Measurements from ENCODE around the gene DYNC1LI1. TPM values are rescaled to one million over a fixed set of nuclear protein-coding genes. Genes with fewer than 3 reads are reported as not detected.

DYNC1LI1 gene
- total and polyA plus RNA-seq, 2 of the 4 experiments (the other 2 are of a cell fraction): 25.2 to 30.8 TPM

DNA sequence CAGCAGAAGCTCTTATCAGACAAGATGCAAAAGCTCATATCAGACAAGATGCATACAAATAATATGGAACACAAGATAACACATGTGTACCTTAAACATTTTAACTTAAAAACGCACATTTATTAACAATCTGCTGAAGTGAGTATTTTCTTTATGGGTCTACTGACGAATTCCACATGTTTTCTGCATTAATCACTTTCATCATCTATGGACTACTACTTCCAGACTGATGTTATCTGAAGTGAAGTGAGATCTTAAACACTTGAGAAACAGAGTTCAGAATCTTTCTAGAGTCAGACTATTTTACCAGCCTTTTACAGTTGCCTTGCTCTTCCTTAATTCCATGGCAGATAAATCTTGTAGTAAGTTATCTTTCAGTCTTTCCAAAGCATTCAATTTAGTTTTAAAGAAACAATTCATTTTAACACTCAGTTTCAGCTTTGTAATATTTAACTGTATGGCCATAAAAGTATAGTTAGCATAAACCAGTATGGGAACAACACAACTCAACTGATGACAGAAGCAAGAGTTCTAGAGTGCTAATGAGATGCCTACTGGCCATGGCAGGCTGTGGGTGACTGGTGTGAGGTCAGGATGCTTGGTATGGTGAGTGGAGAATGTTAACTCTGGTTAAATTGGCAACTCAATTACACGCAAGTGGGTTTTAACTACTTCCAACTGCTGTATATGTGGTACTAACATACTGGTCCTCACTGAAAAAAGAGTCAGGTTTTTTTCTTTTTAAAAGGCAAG lies 77.8 kb downstream of the DYNC1LI1 start:
- Histone ChIP-seq H3K4me3 (ENCODE audit: insufficient read depth, low read depth, low read length) (no peak overlapping the region), H2AK5ac (ENCODE audit: low read depth, low read length) (no peak overlapping the region), H3K9me3 (ENCODE audit: control insufficient read depth, insufficient read depth, low read length) (no peaks in the 10 kb centered on the region), H3K27me3 (ENCODE audit: control insufficient read depth, insufficient read depth, low read length) (no peaks in the 10 kb centered on the region), H3K9me1 (ENCODE audit: insufficient read depth, low read length) (peaks cover 15% of the 10 kb centered on the region), H2BK20ac (ENCODE audit: low read depth, low read length) (no peak overlapping the region), H4K5ac (ENCODE audit: low read depth, low read length) (no peak overlapping the region), H2BK120ac (ENCODE audit: low read depth, low read length) (no peak overlapping the region), H3K79me1 (ENCODE audit: low read depth in 1 of 2, low read length in 2 of 2) (peaks cover 35 to 53% of the 10 kb centered on the region in 2 experiments), H4K91ac (ENCODE audit: insufficient read depth, low read depth, low read length) (no peak overlapping the region), H2BK15ac (ENCODE audit: low read depth, low read length) (no peak overlapping the region), H3K4me2 (ENCODE audit: low read depth, low read length) (peak overlapping the region; percentile 38; the same call in 1 of the 2 replicates), H3K18ac (ENCODE audit: low read depth, low read length) (peak overlapping the region; percentile 34; the same call in 1 of the 2 replicates), H4K20me1 (ENCODE audit: insufficient read depth, low read length) (peaks cover 30% of the 10 kb centered on the region), H3K4ac (ENCODE audit: low read depth, low read length) (no peak overlapping the region; the same call in 1 of the 2 replicates), H3K9ac (ENCODE audit: low read depth, low read length) (no peak overlapping the region), H3K56ac (ENCODE audit: extremely low read depth, insufficient read depth, low read length) (no peak overlapping the region), H3K14ac (replicated peaks; ENCODE audit: low read depth, low read length) (peak overlapping the region; percentile 54; the same call in 1 of the 2 replicates), H4K8ac (ENCODE audit: low read depth in 2 of 2, low read length in 2 of 2) (no peak overlapping the region), H2AK9ac (replicated peaks; ENCODE audit: low read depth, low read length, poor library complexity) (no peak overlapping the region), H3K27ac (ENCODE audit: insufficient read depth, low read length) (no peak overlapping the region), H3K36me3 (ENCODE audit: control insufficient read depth, insufficient read depth, low read length) (0 out of 2 replicates have a peak, but pooled peaks cover 3% of the 10 kb centered on the region), H2AFZ (replicated peaks; ENCODE audit: low read length, poor library complexity) (no peak overlapping the region), H2BK5ac (ENCODE audit: low read depth, low read length, poor library complexity, severe bottlenecking) (no peak overlapping the region), H3K4me1 (ENCODE audit: control insufficient read depth, insufficient read depth, low read length) (peaks cover 9% of the 10 kb centered on the region), H3K23ac (ENCODE audit: low read depth, low read length) (0 out of 2 replicates have a peak overlapping the region, but pooled peaks have one; percentile 45)
- ChIA-PET CTCF (interaction anchor here (1.7 kb wide), 1 partner anchor 9 kb away, joined by 5 read pairs; no protein-coding TSS in a partner anchor), POLR2A (ENCODE audit: unreplicated experiment) (no interaction called here)
- in situ Hi-C loops (cut with MboI; ENCODE audit: low sequenced_read_pairs) (no loop called here), intact Hi-C loops (cut with micrococcal nuclease) (loop anchor here (1.0 kb wide), 1 partner anchor 8 kb away; no protein-coding TSS in a partner anchor), dilution Hi-C loops (cut with HindIII; ENCODE audit: low sequenced_read_pairs, unreplicated experiment) (no loop called here)
- DNase-seq: peak; percentile 46
- BruUV-seq (replicated peaks): no TSS peak
- peak; percentile 59 for ATAC-seq (ENCODE audit: low read depth)
- TF ChIP-seq MAFK (IDR thresholded peaks at IDR 0.05; ENCODE audit: low read depth, low read length) (no peak), POLR2A (IDR thresholded peaks at IDR 0.05; ENCODE audit: low read depth, low read length) (no peak), FOS (IDR thresholded peaks at IDR 0.05; ENCODE audit: low read depth, low read length) (no peak), BHLHE40 (IDR thresholded peaks at IDR 0.05; ENCODE audit: low read depth, low read length) (no peak)
- WGBS, 2 experiments (ENCODE audit: extremely low coverage in 2 of 2, insufficient read length in 1 of 2): no CpG with 5 or more reads among the region's 3 CpGs

Measured in IMR-90 (cell line).